AG09309 (cell line): ENCODE results near the gene ADNP2.

Experiments used
- DNase-seq: peaks from one replicate; pipeline ENCODE4 v3.0.0-alpha.2; 2010; ENCODE audit warnings: low read depth
- H3K4me3 ChIP-seq: 2 replicates; pipeline ENCODE4 v1.5.1; 2011; ENCODE audit warnings: mild to moderate bottlenecking, low read depth, low read length, moderate library complexity; ENCODE audit not compliant: control insufficient read depth
- TF ChIP-seq, protein P1 (sequence below): IDR thresholded peaks from 2 replicates; pipeline ENCODE4 v1.5.1; 2011; ENCODE audit warnings: mild to moderate bottlenecking, low read depth, low read length, inconsistent platforms; ENCODE audit not compliant: insufficient read depth, control insufficient read depth; ENCODE audit errors: missing control alignments

ADNP2 gene

GRCh38 chr18:80180778-80181564, 71.9 kb downstream of the ADNP2 start:
- H3K4me3 ChIP-seq, result no peak overlapping the region
- DNase-seq, result no peak
- TF ChIP-seq, protein P1, sequence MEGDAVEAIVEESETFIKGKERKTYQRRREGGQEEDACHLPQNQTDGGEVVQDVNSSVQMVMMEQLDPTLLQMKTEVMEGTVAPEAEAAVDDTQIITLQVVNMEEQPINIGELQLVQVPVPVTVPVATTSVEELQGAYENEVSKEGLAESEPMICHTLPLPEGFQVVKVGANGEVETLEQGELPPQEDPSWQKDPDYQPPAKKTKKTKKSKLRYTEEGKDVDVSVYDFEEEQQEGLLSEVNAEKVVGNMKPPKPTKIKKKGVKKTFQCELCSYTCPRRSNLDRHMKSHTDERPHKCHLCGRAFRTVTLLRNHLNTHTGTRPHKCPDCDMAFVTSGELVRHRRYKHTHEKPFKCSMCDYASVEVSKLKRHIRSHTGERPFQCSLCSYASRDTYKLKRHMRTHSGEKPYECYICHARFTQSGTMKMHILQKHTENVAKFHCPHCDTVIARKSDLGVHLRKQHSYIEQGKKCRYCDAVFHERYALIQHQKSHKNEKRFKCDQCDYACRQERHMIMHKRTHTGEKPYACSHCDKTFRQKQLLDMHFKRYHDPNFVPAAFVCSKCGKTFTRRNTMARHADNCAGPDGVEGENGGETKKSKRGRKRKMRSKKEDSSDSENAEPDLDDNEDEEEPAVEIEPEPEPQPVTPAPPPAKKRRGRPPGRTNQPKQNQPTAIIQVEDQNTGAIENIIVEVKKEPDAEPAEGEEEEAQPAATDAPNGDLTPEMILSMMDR, result no peak

DNA sequence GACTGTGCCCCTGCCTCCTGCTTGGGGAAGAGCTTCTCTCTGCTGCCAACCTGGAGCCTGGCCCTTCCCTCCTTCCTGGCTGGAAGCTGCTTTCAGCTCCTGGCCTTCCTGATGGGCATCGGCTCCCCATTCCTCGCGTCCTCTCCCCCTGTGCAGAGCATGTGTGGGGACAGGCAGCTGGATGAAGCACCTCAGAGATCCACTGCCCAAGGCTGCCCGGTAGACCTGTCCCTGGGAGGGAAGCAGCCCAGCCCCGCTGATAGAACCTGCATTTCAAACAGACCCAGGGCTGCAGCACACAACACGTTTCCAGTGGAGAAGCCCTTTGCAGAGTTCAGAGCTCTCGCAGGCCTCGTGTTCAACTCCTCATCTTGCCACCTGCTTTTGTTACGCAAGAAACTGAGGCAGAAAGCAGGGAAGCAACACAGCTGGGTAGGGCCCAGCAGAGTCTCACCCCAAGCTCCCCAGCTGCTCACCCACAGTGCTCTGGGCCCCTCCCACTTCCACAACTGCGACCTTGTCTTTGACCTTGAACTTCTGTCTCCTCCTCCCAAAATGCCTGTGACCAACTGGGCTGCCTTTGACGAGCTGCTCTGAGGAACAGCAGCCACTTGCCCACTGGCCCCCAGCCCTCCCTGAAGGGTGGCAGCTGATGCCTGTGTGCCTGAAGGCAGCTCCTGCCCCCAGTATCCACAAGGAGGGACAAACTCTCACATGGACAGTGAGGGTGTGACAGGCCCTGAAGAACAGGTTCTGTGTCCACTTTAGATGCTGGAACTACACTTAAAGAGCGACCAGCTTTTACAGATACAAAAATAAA, 72.8 kb downstream of the ADNP2 start:
- H3K4me3 ChIP-seq, result no peak overlapping the region
- TF ChIP-seq, protein P1, result no peak
- no peak for DNase-seq

GRCh38 chr18:80182855-80183254, 73.8 kb downstream of the ADNP2 start:
- H3K4me3 ChIP-seq, result no peak overlapping the region
- TF ChIP-seq, protein P1, result no peak
- DNase-seq, result no peak

- no peak for DNase-seq
- H3K4me3 ChIP-seq, result no peak overlapping the region
- TF ChIP-seq, protein P1, result no peak
Observed at GRCh38 chr18:80183273-80184050, 74.4 kb downstream of the ADNP2 start.

DNA sequence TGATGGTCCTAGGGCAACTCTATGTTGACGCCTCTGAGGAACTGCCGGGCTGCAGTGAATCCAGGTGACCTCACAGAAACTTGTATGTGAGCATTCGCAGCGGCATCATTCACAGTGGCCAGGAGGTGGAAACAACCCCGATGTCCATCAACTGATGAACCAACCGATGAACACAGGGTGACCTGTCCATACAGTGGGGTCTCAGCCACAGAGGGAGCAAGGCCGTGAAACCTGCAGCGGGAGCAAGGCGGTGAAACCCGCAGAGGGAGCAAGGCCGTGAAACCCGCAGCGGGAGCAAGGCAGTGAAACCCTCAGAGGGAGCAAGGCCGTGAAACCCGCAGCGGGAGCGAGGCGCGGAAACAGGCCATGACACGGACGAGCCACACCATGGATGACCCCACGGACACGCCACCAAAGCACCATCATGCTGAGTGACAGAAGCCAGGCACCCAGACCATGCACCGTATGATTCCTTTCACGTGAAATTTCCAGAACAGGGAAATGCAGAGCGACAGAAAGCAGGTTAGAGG, 75.2 kb downstream of the ADNP2 start:
- TF ChIP-seq, protein P1, result no peak
- no peak overlapping the region for H3K4me3 ChIP-seq
- no peak for DNase-seq

GRCh38 chr18:80185545-80185944, 76.5 kb downstream of the ADNP2 start:
- no peak overlapping the region for H3K4me3 ChIP-seq
- no peak for DNase-seq
- TF ChIP-seq, protein P1, result no peak
